Upper lobe of left lung (tissue), 6 donors: ENCODE measurements around the gene ERFL. TPM values are rescaled to one million over a fixed set of nuclear protein-coding genes. Genes with fewer than 3 reads are reported as not detected.

Experiments
- ATAC-seq, 2 donors: fragments of 200-7000 bp; cut with Tn5 transposase; one replicate each; pipeline ENCODE4 v1.9.1; 2022; ENCODE audit warnings: mild to moderate bottlenecking in 2 of 2, moderate library complexity in 2 of 2; ENCODE audit not compliant: low FRiP score in 2 of 2
- DNase-seq, 2 donors: peaks; one replicate each; pipeline ENCODE4 v3.0.0-alpha.2; 2019 to 2020
- H3K27ac ChIP-seq, 4 donors: fragments of 200-600 bp; sonication (generic); one replicate each; pipeline ENCODE4 v1.5.1; 2016 to 2019
- H3K27me3 ChIP-seq, 4 donors: fragments of 200-600 bp; sonication (generic); one replicate each; pipeline ENCODE4 v1.5.1; 2017 to 2019
- H3K36me3 ChIP-seq, 4 donors: fragments of 200-600 bp; sonication (generic); one replicate each; pipeline ENCODE4 v1.5.1; 2016 to 2019
- H3K4me1 ChIP-seq, 4 donors: fragments of 200-600 bp; sonication (generic); one replicate each; pipeline ENCODE4 v1.5.1; 2018 to 2019
- H3K4me3 ChIP-seq, 4 donors: fragments of 200-600 bp; sonication (generic); one replicate each; pipeline ENCODE4 v1.5.1; 2017 to 2019; ENCODE audit warnings: mild to moderate bottlenecking in 2 of 4, moderate library complexity in 1 of 4
- H3K9me3 ChIP-seq, 4 donors: fragments of 200-600 bp; sonication (generic); one replicate each; pipeline ENCODE4 v1.5.1; 2018 to 2019
- CTCF ChIP-seq, 6 experiments: fragments of 450-650 bp in 4 of 6; fragments of 200-600 bp in 2 of 6; sonication (generic) in 2 of 6; IDR thresholded peaks; one replicate each; pipeline ENCODE4 v1.5.1; 2016 to 2019; ENCODE audit warnings: antibody characterized with exemption in 6 of 6
- EP300 ChIP-seq, 4 donors: sonication (generic); formaldehyde crosslinking; IDR thresholded peaks; one replicate each; pipeline ENCODE4 v1.5.1; 2017; ENCODE audit warnings: antibody characterized with exemption in 4 of 4, control low read depth in 2 of 4
- POLR2A ChIP-seq, 4 donors: fragments of 450-650 bp; IDR thresholded peaks; one replicate each; pipeline ENCODE4 v1.5.1; 2016 to 2017; ENCODE audit warnings: antibody characterized with exemption in 4 of 4, mild to moderate bottlenecking in 2 of 4
- POLR2AphosphoS5 ChIP-seq, 2 donors: sonication (generic); formaldehyde crosslinking; IDR thresholded peaks; one replicate each; pipeline ENCODE4 v1.5.1; 2017; ENCODE audit warnings: antibody characterized with exemption in 2 of 2
- WGBS, 2 donors: methylation state at CpG; one replicate each; pipeline ENCODE4 v1.1.5; 2017 to 2018; 5-methylcytosine and 5-hydroxymethylcytosine counted together
- total RNA-seq, 6 donors: library from RNA; depleted of rRNA in 4 of 6; stranded (reverse); fragments of >200 nt in 4 of 6; gene quantifications; one replicate each; pipeline versions ENCODE4 v1.1.0 to v1.2.1, GENCODE V29; 2016 to 2021
- donor health status: DM: no; HTN: no; CAD: no; lungs with moderate emphysema.
- donor health status: DM: no; HTN: yes; CAD: no; lungs with severe emphysema.

Gene ERFL
- total RNA-seq, 6 donors from 2014 or later: 0.20 to 6.3 (median 0.49) TPM; not detected in 1

- peaks cover 0 to 55% (median 42%) of the 10 kb centered on the region in 4 donors for H3K27me3 ChIP-seq
- no peak for ATAC-seq
Measured at GRCh38 chr19:41925208-41926003, 2.8 kb downstream of the ERFL start.

GRCh38 chr19:41924151-41925145 is 3.8 kb downstream of the ERFL start:
- WGBS, 2 donors: 56 to 61% methylated on average over 13 of the region's 13 CpGs
- Histone ChIP-seq H3K4me3 (no peak overlapping the region), H3K27ac (no peak overlapping the region), H3K4me1 (peaks cover 14 to 26% (median 19%) of the 10 kb centered on the region in 4 donors), H3K27me3 (peaks cover 0 to 47% (median 39%) of the 10 kb centered on the region in 4 donors), H3K9me3 (no peaks in the 10 kb centered on the region), H3K36me3 (no peaks in the 10 kb centered on the region)
- TF ChIP-seq POLR2AphosphoS5 (IDR thresholded peaks at IDR 0.05) (no peak), CTCF (IDR thresholded peaks at IDR 0.05) (no peak), POLR2A (IDR thresholded peaks at IDR 0.05) (no peak), EP300 (IDR thresholded peaks at IDR 0.05) (no peak)
- DNase-seq (no peak), ATAC-seq (no peak)

More at GRCh38 chr19:41925208-41926003, 2.8 kb downstream of the ERFL start:
- H3K9me3 ChIP-seq: no peaks in the 10 kb centered on the region
- no peaks in the 10 kb centered on the region for H3K36me3 ChIP-seq
- WGBS, 2 donors: 64 to 65% methylated on average over 7 of the region's 7 CpGs
- peaks cover 14 to 29% (median 19%) of the 10 kb centered on the region in 4 donors for H3K4me1 ChIP-seq
- no peak for TF ChIP-seq POLR2A (IDR thresholded peaks at IDR 0.05)
- no peak for TF ChIP-seq EP300 (IDR thresholded peaks at IDR 0.05)
- no peak for TF ChIP-seq CTCF (IDR thresholded peaks at IDR 0.05)
- no peak for TF ChIP-seq POLR2AphosphoS5 (IDR thresholded peaks at IDR 0.05)
- no peak overlapping the region for H3K27ac ChIP-seq
- H3K4me3 ChIP-seq: no peak overlapping the region
- no peak for DNase-seq

- 40 to 44% methylated on average over 4 of the region's 6 CpGs for WGBS, 2 donors
- Histone ChIP-seq H3K9me3 (no peaks in the 10 kb centered on the region), H3K36me3 (no peaks in the 10 kb centered on the region), H3K27me3 (peaks cover 0 to 36% (median 28%) of the 10 kb centered on the region in 4 donors), H3K4me3 (no peak overlapping the region), H3K27ac (no peak overlapping the region), H3K4me1 (peaks cover 6 to 14% (median 7%) of the 10 kb centered on the region in 4 donors)
- ATAC-seq: no peak
- TF ChIP-seq POLR2A (IDR thresholded peaks at IDR 0.05): no peak
- TF ChIP-seq POLR2AphosphoS5 (IDR thresholded peaks at IDR 0.05): no peak
- no peak for TF ChIP-seq CTCF (IDR thresholded peaks at IDR 0.05)
- no peak for TF ChIP-seq EP300 (IDR thresholded peaks at IDR 0.05)
- DNase-seq: no peak
Measured at GRCh38 chr19:41923045-41923788, 5.0 kb downstream of the ERFL start.

GRCh38 chr19:41922585-41922984 is 5.7 kb downstream of the ERFL start:
- Histone ChIP-seq H3K4me3 (no peak overlapping the region), H3K36me3 (no peaks in the 10 kb centered on the region), H3K27ac (no peak overlapping the region), H3K27me3 (peaks cover 0 to 30% (median 22%) of the 10 kb centered on the region in 4 donors), H3K4me1 (peaks cover 0 to 8% (median under 1%) of the 10 kb centered on the region in 4 donors), H3K9me3 (no peaks in the 10 kb centered on the region)
- ATAC-seq: no peak
- TF ChIP-seq EP300 (IDR thresholded peaks at IDR 0.05) (no peak), POLR2AphosphoS5 (IDR thresholded peaks at IDR 0.05) (no peak), CTCF (IDR thresholded peaks at IDR 0.05) (no peak), POLR2A (IDR thresholded peaks at IDR 0.05) (no peak)
- 9 to 39% methylated on average over 16 to 17 of the region's 18 CpGs for WGBS, 2 donors
- peak in 1 of 2 donors; percentile 65 for DNase-seq
